A673 (cell line): Measurements from ENCODE around the gene PJVK. TPM values are rescaled to one million over a fixed set of nuclear protein-coding genes. Genes with fewer than 3 reads are reported as not detected.
A peak's percentile ranks its signal among the peaks of the same experiment; 100 is the strongest.

Experiments
- BruUV-seq: library from RNA; stranded (reverse); fragments of 400-500 nt; replicated peaks from 2 replicates; lab custom pipeline; 2021; lab: Mats Ljungman, UMichigan
- CTCF ChIA-PET: fragments of 300-600 bp; sonication (Branson Sonifier 250); formaldehyde crosslinking; loops from one replicate; lab custom pipeline; 2022; ENCODE audit warnings: antibody characterized with exemption; lab: Charles Lee
- POLR2A ChIA-PET: fragments of 300-600 bp; sonication (Branson Sonifier 250); formaldehyde crosslinking; loops from one replicate; lab custom pipeline; 2022; ENCODE audit warnings: antibody characterized with exemption; ENCODE audit not compliant: low non-redundant PET; lab: Charles Lee
- DNase-seq: peaks from one replicate; pipeline ENCODE4 v3.0.0-alpha.2; 2015; ENCODE audit warnings: low spot score
- H3K27ac ChIP-seq: fragments of 200-600 bp; sonication (generic); 2 replicates; pipeline ENCODE4 v1.5.1; 2016; ENCODE audit warnings: mixed run types, low read depth, mild to moderate bottlenecking, mixed read lengths, antibody characterized with exemption, low read length; ENCODE audit not compliant: poor library complexity, severe bottlenecking
- H3K27me3 ChIP-seq: fragments of 200-600 bp; sonication (generic); replicated peaks from 2 replicates; pipeline ENCODE4 v1.6.1; 2017; ENCODE audit warnings: mixed run types, low read depth, mild to moderate bottlenecking, mixed read lengths, antibody characterized with exemption, low read length; ENCODE audit not compliant: insufficient read depth, poor library complexity
- H3K36me3 ChIP-seq: fragments of 200-600 bp; sonication (generic); 2 replicates; pipeline ENCODE4 v1.6.1; 2016; ENCODE audit warnings: mixed run types, mild to moderate bottlenecking, mixed read lengths, antibody characterized with exemption, low read length; ENCODE audit not compliant: insufficient read depth, poor library complexity, severe bottlenecking
- H3K4me1 ChIP-seq: fragments of 200-600 bp; sonication (generic); 2 replicates; pipeline ENCODE4 v1.6.1; 2017; ENCODE audit warnings: mixed run types, mild to moderate bottlenecking, mixed read lengths, antibody characterized with exemption, low read length; ENCODE audit not compliant: insufficient read depth, poor library complexity, severe bottlenecking
- H3K4me3 ChIP-seq: fragments of 200-600 bp; sonication (generic); 2 replicates; pipeline ENCODE4 v1.5.1; 2016; ENCODE audit warnings: low read depth, mixed run types, mild to moderate bottlenecking, mixed read lengths, low read length; ENCODE audit not compliant: poor library complexity, severe bottlenecking
- H3K9me3 ChIP-seq: fragments of 200-600 bp; sonication (generic); 2 replicates; pipeline ENCODE4 v1.6.1; 2016; ENCODE audit warnings: mixed run types, low read depth, mild to moderate bottlenecking, mixed read lengths, antibody characterized with exemption, low read length; ENCODE audit not compliant: poor library complexity, severe bottlenecking
- EZH2 ChIP-seq: fragments of 200-600 bp; sonication (generic); IDR thresholded peaks from 2 replicates; pipeline ENCODE4 v1.6.1; 2017; ENCODE audit warnings: borderline replicate concordance, low read depth, mild to moderate bottlenecking, mixed read lengths, antibody characterized with exemption, low read length; ENCODE audit not compliant: poor library complexity, severe bottlenecking
- intact Hi-C: fragments of 100-400 bp; cut with micrococcal nuclease; formaldehyde crosslinking; loops from one replicate; pipeline ENCODE4 v1.10.0; 2022; ENCODE audit not compliant: unreplicated experiment
- total RNA-seq: library from RNA; stranded (reverse); gene quantifications from 2 replicates; pipeline ENCODE4 v1.2.3, GENCODE V29; 2021
- TF ChIP-seq, protein P1 (sequence below): fragments of 300-800, 200-600 bp; sonication (generic); conservative IDR thresholded peaks from 2 replicates; pipeline ENCODE4 v1.5.1; 2017; ENCODE audit warnings: low read depth, mild to moderate bottlenecking, antibody characterized with exemption, low read length, moderate library complexity, mixed read lengths

The PJVK gene
- total RNA-seq, 1 experiment from 2014 or later: 1.9 TPM

DNA sequence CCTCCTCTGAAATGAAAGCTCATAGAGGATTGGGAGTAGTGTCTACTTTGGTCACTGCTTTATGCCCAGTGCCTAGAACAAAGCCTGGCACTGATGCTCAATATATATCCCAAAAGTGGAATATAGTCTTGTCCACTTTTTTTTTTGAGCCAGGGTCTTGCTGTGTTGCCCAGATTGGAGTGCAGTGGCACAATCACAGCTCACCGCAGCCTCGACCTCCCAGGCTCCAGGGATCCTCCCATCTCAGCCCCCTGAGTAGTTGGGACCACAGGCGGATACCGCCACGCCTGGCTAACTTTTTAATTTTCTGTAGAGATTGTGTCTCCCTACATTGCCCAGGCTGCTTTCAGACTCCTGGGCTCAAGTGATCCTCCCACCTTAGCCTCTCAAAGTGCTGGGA lies 23.4 kb downstream of the PJVK start:
- intact Hi-C loops: no loop called here
- Histone ChIP-seq H3K36me3 (no peaks in the 10 kb centered on the region), H3K9me3 (no peaks in the 10 kb centered on the region), H3K4me1 (peaks cover 10% of the 10 kb centered on the region), H3K4me3 (no peak overlapping the region), H3K27me3 (no peaks in the 10 kb centered on the region), H3K27ac (no peak overlapping the region)
- TF ChIP-seq, protein P1, sequence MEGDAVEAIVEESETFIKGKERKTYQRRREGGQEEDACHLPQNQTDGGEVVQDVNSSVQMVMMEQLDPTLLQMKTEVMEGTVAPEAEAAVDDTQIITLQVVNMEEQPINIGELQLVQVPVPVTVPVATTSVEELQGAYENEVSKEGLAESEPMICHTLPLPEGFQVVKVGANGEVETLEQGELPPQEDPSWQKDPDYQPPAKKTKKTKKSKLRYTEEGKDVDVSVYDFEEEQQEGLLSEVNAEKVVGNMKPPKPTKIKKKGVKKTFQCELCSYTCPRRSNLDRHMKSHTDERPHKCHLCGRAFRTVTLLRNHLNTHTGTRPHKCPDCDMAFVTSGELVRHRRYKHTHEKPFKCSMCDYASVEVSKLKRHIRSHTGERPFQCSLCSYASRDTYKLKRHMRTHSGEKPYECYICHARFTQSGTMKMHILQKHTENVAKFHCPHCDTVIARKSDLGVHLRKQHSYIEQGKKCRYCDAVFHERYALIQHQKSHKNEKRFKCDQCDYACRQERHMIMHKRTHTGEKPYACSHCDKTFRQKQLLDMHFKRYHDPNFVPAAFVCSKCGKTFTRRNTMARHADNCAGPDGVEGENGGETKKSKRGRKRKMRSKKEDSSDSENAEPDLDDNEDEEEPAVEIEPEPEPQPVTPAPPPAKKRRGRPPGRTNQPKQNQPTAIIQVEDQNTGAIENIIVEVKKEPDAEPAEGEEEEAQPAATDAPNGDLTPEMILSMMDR: no peak
- no peak for TF ChIP-seq EZH2
- no TSS peak for BruUV-seq
- CTCF ChIA-PET: no interaction called here
- no peak for DNase-seq
- POLR2A ChIA-PET: no interaction called here

DNA sequence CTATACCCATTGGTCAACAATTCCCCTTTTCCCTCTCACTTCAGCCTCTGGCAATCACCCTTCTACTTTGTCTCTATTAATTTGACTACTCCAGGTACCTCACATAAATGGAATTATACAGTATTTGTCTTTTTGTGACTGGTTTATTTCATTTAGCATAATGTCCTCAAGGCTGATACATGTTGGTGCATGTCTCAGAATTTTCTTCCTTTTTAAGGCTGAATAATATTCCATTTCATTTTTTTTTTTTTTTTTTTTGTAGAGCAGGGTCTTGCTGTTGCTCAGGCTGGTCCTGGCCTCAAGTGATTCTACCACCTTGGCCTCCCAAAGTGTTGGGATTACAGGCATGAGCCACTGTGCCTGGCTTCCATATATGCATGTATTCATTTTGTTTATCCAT lies 25.3 kb downstream of the PJVK start:
- BruUV-seq: no TSS peak
- no peaks in the 10 kb centered on the region for H3K36me3 ChIP-seq
- no peak for TF ChIP-seq EZH2
- TF ChIP-seq, protein P1: no peak
- H3K4me3 ChIP-seq: no peak overlapping the region
- peaks cover 18% of the 10 kb centered on the region for H3K4me1 ChIP-seq
- H3K27me3 ChIP-seq: no peaks in the 10 kb centered on the region
- intact Hi-C loops: no loop called here
- POLR2A ChIA-PET: no interaction called here
- no peaks in the 10 kb centered on the region for H3K9me3 ChIP-seq
- CTCF ChIA-PET: no interaction called here
- H3K27ac ChIP-seq: no peak overlapping the region
- no peak for DNase-seq

DNA sequence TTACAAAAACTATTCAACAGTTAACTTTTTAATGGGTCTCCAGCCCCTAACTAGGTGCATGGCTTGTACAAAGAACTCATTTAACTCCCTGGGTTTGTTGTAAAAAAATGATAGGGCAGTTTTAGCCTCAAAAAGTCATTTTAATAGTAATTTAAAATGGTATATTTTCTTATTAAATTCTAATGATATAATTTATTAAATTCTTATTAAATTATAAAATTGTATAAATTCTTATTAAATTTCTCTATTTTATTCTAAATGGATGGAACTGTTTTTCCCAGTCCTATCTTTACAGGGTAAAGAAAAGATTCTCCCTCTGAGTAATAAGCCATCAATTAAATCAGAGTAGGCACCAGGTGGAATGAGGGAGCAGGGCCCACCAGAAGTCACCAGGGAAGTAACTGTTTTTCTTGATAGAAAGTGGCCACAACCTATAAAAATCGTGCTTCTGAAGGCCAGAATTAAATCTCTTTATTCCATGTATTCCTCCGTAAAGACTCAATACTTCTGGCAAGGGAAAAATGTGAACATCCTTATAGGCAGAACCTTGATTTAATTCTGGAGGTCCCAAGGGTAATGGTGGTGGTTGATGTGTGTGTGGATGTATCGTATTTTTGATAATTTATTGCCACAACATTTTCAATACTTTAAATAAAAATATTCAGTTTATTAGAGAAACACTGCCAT lies 26.4 kb downstream of the PJVK start:
- Histone ChIP-seq H3K27ac (peak overlapping the region; percentile 92), H3K4me3 (peak overlapping the region; percentile 60), H3K36me3 (no peaks in the 10 kb centered on the region), H3K4me1 (peaks cover 29% of the 10 kb centered on the region), H3K27me3 (no peaks in the 10 kb centered on the region), H3K9me3 (no peaks in the 10 kb centered on the region)
- DNase-seq: peak; percentile 42
- intact Hi-C loops: loop anchor here (1.0 kb wide), 1 partner anchor 26 kb away; the partner anchor contains the start of genes PJVK and PRKRA
- no peak for TF ChIP-seq EZH2
- TF ChIP-seq, protein P1: no peak
- no TSS peak for BruUV-seq
- ChIA-PET POLR2A (no interaction called here), CTCF (no interaction called here)
